ENCODE measurements around the gene NAT16.

Gene NAT16

DNA sequence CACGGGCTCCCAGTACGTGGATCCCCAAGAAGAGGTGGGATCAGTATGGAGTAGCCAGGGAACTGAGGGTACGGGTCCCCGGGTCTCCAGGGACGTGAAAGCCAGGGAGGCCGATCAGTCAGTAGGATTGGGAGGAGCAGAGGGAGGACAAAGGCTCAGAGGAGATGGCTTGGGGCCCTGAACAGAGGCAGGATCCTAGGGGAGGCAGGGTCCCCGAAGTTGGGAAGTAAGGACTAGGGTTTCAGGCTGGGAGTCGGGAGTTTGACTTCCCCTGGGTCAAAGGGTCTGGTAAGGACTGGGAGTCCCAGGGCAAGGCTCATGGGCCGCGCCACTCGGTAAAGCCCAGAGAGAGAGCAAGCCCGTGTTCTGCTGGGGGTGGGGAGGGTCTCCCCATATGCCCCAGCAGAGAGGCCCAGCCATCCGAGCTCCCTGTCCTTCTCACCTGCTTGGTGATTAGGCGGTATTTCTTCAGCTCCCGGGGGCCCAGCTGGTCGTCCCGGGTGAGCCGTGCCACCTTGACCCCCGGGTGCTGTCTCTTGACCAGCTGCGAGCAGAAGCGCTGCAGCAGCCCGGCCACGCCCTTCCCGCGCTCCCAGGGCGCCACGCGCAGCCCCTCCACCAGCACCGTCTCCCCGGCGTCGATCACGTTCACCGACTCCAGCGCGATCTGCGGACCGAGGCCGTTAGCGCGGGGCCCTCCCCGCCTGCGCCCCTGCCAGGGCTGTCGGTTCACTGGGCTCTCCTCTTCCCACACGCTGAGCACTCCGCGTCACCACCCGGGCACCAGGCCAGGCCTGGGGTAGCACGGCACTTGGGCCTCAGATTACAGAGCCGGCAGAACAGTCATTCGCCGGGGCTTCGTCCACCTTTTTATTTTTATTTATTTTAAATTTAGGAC lies 7.0 kb downstream of the NAT16 start:
- in situ Hi-C loops (cut with HindIII; ENCODE audit: low sequenced_read_pairs): no loop called here

DNA sequence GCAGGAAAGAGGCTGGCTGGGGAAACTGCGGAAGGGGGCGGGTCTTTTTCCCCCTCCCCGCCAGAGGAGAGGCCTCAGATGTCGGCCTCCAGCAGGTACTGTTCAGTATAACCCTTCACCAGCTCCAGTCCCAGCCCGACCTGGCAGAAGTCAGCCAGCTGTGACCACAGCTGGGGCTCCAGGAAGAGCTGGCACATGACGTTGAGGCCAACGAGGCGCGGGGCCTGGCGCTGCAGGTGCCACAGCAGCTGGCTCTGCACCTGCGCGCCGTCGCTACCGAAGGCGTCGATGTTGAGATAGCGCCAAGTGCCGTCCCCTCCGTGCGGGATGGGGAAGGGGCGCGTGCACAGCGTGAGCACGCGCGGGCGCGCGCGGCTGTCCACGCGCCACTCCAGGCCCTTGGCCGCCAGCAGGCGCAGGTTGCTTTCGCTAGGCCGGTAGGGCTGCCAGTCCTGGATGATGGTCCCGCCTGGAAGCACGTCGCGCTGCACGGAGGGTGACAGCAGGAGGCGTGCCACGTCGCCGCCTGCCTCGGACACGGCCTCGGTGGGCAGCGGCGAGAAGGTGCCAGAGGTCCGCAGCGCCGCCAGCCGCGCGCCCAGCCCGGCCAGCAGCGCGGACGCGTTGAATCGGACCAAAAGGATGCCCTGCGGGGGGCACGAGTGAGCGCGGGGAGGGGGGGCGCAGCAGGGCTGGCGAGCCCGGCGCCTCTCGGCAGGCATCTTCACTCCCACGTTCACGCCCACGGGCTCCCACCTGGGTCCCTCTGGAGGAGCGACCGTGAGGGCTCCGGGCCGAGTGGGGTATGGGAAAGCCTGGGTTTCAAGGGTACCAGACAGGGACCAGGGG lies 7.9 kb downstream of the NAT16 start:
- in situ Hi-C loops (cut with HindIII; ENCODE audit: low sequenced_read_pairs): no loop called here

DNA sequence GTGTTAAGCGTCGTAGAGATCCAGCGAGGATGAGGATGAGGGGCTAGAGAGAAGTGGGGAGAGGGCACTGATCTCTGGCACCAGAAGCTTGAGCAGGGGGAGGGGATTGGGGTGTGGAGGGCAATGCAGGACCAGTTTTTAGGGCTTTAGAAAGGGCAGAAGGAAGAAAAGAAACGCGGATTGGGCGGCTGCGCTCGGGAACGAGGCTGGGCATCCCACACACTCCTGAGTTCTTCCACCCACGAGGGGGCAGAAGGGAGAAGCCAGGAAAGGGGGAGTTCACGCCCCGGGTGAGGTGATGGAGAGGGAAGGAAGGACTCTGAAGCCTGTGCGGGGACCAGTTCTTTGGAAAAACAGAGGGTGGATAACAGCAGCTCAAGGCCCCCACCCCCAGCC lies 8.7 kb downstream of the NAT16 start:
- in situ Hi-C loops (cut with HindIII; ENCODE audit: low sequenced_read_pairs): no loop called here

DNA sequence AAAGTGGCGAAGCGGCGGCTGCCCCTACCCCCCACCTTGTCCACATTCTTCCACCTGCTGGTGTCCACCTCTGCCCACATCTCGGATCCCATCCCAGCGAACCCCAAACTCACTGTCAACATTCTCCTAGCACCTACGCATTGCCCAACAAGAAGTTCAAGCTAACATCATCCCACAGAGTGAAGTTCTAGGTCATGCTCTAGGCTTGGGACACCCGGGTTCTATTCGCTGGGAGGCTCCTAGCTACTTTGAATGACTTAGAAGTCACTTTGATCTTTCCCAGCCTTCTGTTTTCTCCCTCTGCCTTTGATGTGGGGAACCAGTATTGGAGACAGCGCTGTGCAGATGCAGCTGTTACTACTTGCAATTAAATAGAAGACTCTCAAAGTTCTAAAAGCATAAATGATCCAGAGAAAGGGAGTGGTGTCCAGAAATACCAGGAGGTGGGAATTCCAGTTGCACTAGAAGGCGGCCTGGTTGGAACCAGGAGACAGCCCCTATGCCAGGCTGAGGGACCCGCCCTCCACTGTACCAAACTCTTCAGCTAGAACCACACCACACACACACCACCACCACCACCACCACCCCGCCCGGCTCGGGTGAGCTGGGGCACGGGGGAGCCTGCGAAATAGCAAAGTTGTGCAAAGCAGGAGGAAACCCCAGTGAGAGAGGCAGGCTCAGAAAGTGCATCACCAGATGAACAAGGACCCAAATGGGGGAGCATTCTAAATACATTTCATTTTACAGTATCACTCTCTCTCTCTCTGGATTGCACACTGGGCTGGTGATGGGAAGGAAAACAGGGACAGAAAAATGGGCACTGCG lies 9.3 kb downstream of the NAT16 start:
- in situ Hi-C loops (cut with HindIII; ENCODE audit: low sequenced_read_pairs): no loop called here

DNA sequence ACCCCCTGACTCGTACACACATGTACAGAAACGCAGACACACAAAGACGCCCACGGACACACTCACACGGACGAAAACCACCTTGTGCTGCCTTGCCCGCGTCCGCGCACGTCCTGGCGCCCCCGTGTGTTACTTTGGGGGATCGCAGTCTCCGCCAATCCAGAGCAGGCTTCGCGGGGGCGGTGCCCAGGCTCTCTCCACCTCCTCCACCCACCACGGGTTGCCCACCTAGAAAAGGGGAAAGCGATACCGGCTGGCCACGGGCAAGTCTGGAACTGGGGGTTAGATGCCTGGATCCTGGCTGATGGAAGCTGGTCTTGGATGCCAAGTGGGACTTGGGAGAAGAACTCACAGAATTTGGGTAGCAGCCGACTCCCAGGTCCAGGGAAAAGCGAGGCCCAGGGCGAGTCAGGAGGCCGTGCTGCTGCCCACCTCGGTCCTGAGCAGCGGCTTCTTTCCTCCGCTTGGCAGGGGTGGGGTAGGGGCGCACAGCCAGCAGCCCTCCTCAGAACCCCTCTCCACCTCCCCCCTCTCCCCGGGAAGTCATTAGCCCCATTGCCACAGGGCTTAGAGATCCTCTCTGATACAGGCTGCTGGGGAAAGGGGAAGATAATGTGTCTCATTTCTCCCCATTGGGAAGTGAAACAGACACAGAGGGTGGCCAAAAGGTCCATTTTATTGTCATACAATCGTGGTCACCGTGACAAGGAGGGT lies 10.1 kb downstream of the NAT16 start:
- in situ Hi-C loops (cut with HindIII; ENCODE audit: low sequenced_read_pairs): no loop called here

DNA sequence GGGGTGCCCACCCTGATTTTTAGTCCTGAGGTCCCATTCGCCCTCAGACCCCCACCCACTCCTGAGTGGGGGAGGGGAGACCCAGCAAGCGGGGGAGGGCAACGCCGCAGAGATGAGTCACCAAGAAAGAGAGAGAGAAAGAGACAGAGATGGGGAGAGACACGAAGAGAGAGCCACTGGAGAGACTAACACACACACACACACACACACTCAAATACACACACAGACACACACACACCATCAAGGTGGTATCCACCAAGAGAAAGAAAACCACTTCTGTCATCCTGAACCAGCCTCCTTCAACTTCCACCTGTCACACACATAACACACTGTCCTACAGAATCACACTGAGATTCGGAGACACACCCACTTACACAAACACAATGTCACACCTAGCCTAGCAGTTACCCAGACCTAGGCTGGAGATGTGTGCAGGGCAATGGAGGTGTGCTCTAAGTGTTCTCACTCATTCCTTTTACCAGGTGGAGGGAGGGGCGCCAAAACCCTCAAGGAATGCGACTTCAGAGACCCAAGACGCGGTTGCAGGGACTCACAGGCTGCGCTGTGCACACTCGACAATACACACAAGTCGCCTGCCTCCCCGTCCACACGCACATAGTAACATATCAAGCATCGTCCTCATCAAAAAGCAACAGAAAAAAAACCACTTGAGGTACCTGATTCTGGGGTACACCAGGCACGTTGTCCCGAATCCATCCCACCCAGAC lies 10.8 kb downstream of the NAT16 start:
- in situ Hi-C loops (cut with HindIII; ENCODE audit: low sequenced_read_pairs): no loop called here

DNA sequence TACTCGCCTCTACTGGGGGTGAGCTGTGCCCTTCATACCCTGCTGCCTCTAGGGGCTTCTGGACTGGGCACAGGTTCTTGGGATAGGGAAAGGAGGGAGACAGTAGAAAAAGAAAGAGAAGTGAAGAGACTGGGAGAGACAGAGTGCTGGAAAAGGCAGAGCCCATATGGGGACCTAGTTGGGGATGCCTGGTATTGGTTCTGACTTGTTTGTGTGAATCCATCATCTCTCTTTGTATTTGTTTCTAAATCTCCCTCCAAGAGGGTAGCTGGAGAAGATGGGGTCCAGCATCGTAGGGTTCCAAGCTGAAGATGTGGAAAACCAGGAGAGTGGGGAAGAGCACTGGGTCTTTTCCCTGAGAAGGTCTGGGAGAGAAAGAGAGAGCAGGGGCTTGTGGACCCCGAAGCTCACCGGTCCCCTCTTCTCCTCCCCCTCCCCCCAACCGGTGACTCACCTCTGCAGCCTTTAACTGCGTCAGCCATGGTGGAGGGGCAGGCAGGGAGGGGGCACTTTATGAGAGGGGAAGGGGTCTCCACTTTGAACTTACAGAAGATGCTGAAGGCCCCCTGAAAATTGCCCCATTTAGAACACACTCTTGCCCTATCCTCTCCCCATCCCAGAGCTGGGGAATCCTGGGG lies 11.6 kb downstream of the NAT16 start:
- in situ Hi-C loops (cut with HindIII; ENCODE audit: low sequenced_read_pairs): no loop called here

DNA sequence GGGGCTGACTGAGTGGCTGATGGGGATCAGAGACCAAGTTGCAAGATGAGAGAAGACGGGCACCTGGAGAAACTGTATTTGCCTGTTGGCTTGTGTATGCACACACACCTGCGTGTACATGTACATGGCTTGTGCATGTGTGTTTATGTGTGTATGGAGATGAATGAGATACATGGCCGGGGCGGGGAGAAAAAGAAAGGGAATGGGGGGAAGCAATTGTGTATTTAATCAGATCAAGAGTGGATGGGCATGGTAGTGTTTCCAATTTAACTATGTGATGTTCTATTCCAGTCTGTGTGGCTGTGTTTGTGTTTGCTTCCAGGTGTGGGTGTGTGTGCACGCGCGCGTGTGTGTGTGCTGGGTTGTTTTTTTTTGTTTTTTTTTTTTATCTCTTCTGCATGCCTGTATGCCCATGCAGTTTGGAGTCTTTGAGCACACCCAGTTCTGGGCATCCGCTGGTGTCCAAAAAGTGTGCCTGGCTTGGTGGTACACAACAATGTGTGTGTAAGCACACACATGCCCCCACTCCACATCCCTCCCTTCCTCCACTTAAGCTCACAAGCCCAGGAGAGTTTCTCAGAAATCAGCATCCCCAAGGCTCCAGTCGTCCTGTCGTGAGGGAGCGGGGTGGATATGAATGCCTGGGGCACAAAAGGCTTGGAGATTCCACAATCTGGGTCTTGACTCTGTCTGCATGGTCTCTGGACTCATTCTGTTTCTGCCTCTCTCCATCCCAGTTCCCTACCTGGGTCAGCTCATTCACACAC lies 12.3 kb downstream of the NAT16 start:
- in situ Hi-C loops (cut with HindIII; ENCODE audit: low sequenced_read_pairs): no loop called here

DNA sequence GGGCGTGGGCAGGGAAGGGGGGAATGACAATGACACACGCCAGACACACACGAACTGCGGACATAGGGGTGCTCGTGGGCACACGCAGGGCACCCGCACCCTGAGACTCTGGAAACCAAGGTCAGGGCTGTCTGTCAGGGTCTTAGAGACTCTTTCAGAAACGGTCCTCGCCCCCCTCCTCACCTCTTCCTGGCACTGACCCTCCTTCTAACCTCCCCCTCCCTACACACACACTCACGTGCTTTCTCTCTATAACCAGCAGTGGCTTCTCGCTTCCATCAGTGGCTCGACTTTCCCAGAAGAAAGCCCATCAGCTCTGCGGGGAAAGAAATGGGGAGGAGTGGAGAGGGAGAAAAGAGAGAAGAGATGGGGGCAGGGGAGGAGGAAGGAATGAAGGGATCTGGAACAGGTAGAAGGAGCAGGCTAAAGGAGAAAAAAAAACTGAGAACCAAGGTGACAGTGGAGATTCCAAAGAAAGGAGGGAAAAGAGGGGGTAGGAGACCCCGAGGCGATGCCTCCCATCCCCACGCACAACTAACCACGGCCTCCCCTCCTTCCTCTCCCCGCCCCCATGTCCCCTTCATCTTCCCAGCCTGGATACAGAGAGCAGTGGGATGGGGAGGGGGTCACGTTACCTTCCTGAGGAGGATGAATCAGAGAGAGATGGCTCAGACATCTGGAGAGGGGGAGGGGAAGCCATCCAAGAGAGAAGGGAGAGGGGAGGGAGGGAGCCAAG lies 13.0 kb downstream of the NAT16 start:
- in situ Hi-C loops (cut with HindIII; ENCODE audit: low sequenced_read_pairs): no loop called here

DNA sequence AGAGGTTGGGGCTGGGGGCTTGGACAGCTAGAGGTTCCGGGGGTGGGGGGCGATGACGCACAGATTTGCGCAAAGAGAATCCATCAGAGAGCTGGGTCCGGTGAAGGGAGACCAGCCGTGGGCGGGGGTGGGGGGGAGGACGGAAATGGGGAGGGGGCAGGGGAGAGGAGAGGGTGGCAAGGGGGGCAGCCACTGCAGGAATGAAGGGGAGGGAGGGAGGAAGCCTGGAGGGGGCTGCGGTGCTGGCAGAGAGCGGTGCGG lies 13.5 kb downstream of the NAT16 start:
- in situ Hi-C loops (cut with HindIII; ENCODE audit: low sequenced_read_pairs): no loop called here

DNA sequence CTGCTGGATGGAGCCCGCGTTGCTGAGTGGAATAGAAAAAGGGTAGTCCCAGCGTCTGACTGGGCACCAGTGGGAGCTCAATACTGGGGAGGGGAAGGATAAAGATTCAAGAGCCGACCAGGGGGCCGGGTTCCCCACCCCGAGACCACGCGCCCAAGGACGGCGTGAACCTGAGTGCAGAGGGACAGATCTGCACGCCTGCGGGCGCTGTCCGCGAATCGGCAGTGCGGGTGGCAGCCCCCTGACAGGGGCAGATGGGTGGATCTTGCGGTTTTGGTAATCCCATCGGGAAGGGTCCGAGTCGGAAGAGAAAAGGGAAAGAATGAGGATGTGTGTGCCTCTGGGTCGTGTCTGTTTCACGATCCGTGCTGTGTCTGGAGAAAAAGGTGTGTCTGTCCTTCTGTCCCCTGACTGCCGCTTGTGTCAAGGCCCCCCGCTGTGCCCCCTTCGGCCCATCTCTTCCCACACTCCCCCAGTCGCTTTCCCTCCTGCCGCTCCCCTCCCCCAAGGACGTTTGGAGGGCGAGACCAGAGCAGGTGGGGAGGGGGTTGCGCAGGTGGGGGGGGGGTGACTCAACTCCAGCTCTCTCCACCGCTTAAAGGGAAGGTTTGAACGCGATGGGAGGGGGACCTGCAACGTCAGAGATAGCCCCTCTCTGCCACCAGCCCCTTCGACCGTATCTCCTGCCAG lies 14.0 kb downstream of the NAT16 start:
- in situ Hi-C loops (cut with HindIII; ENCODE audit: low sequenced_read_pairs): no loop called here

DNA sequence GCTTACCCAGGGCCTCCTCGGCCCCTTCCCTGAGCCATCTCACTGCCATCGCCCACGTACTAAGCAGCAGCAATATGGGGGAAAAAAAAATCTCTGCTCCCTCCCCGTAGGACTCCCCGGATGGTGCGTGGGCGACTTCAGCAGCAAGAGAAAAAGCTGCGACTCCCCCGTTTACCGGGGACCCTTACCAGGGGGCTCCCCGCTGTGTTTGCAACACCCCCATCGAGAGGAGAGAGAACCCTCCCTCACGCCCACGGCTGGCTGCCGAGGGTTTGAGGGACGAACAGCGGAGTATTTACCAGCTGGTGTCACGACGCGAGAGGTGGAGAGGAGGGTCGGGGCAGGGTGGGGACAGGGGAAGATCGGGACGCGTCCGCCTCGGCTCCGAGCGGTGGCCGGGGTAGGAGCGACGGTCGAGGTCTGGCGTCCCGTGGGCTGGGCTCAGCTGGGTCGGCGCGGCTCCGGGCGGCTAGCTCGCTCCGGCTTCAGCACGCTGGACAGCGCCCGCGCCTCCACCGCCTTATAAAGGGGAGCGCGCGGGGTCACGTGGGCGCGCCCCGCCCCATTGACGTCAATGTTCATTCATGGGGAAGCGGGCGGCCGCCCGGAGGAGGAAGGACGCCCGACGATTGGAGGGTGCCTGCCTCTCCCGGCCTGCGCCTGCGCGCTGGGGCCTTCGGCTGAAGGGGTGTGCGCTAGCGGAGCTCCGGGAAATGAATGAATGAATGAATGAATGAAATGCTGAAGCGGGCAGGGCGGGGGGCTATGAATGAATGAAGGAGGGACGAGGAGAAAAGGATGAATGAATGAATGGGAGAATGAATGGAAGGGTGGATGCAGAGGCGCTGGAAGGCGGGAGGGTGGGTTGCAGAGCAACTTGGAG lies 14.8 kb downstream of the NAT16 start, which contains the start of gene VGF:
Gene VGF, minus strand, starts transcription at position 495 of the 883 bp plus-strand sequence. CDS start 726 bp downstream, outside the sequence.
- in situ Hi-C loops (cut with HindIII; ENCODE audit: low sequenced_read_pairs): no loop called here

DNA sequence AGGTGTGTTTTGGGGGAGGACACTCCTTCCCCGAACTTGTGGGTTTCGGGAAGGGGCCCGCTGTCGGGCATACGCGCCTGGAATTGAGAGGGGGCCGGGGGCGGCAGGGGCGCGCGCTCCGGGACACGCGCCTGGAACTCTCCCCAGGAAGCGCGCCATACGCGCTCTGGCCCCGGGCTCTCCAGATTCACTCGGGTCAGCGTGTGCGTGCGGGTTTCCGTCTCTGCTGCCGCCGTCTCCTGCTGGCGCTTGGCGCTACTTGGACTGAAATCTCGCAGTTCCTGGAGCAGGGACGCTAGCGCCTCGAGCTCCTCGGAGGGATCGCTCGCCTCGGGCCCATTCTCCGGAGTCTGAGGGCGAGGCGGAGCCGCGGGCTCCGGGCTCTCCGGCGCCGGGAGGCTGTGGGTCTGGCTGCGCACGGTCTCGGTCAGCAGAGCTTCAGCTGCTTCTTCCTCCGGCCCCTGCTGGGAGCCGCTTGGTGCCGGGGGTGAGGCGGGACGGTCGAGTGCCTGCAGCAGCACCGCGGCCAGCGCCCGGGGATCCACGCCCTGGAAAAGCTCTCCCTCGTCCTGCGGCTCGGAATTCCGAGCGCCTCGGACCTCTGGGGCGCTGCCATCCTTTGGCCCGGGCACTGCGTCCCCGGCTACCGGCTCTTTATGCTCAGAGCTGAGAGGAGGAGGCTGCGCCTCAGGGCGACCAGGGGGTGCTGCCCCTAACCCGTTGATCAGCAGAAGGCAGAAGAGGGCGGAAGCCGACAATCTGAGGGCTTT lies 15.8 kb downstream of the NAT16 start:
- in situ Hi-C loops (cut with HindIII; ENCODE audit: low sequenced_read_pairs): loop anchor here (5.0 kb wide), 1 partner anchor 53 kb away; the partner anchor contains the start of genes PLOD3 and ZNHIT1

DNA sequence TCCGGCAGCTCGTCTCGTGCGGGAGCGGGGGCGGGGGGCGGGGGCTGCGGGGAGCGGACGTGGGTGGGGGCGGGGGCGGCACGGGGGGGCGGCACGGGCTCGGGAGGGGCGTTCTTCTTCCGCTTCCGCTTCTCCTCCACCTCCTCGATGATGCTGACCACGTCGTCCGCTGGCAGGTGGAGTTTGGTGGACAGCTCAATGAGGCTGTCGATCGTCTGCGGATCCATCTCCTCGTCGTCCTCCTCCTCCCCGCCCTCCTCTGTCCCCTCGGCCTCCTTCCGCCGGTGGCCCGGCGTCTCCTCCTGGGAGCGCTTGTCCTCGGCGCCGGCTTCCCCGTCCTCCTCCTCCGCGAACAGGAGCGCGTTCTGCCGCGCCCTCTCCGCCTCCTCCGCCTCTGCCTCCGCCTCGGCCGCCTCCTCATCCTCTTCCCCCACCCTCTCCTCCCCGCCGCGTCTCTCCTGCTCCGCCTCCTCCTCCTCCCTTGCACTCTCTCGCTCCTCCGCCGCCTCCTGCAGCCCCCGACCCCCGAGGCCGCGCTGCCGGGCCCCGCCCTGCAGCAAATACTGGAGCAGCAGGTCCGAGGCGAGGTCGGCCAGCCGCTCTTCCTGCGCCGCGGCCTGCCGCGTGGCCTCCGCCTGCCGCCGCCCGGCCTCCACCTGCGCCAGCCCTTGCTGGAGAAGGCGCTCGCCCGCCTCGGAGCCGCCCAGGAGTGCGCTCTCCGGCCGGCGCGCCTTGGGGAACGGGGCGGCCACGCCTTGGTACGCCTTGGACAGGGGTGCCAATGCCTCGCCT lies 16.6 kb downstream of the NAT16 start:
- in situ Hi-C loops (cut with HindIII; ENCODE audit: low sequenced_read_pairs): loop anchor here (5.0 kb wide), 1 partner anchor 54 kb away; the partner anchor contains the start of genes PLOD3 and ZNHIT1

Data from endothelial cell of hepatic sinusoid (primary cell).